OCI-LY1 (cell line): Measurements from ENCODE around the gene WHRN.

Source experiments
- H2AFZ ChIP-seq: fragments of 200-600 bp; sonication (generic), shearing (Covaris generic); 2 replicates; pipeline ENCODE4 v1.6.0; 2014; ENCODE audit warnings: antibody characterized with exemption, mild to moderate bottlenecking, low read length
- H3F3A ChIP-seq: fragments of 200-600 bp; sonication (generic), shearing (Covaris generic); 2 replicates; pipeline ENCODE4 v1.6.0; 2014; ENCODE audit warnings: mild to moderate bottlenecking, antibody characterized with exemption, low read length, moderate library complexity; ENCODE audit not compliant: insufficient read depth
- H3K27ac ChIP-seq: fragments of 200-600 bp; sonication (generic); 2 replicates; pipeline ENCODE4 v1.5.1; 2014; ENCODE audit warnings: low read length, mixed run types, mild to moderate bottlenecking, low read depth; ENCODE audit not compliant: poor library complexity, severe bottlenecking
- H3K27me3 ChIP-seq: fragments of 200-600 bp; sonication (generic); 2 replicates; pipeline ENCODE4 v1.6.0; 2014; ENCODE audit warnings: antibody characterized with exemption, mild to moderate bottlenecking, low read length, moderate library complexity; ENCODE audit not compliant: insufficient read depth
- H3K36me3 ChIP-seq: fragments of 200-600 bp; sonication (generic); 2 replicates; pipeline ENCODE4 v1.6.1; 2014; ENCODE audit warnings: mild to moderate bottlenecking, antibody characterized with exemption, low read length, moderate library complexity, mixed read lengths; ENCODE audit not compliant: insufficient read depth
- H3K4me1 ChIP-seq: fragments of 200-600 bp; sonication (generic); 2 replicates; pipeline ENCODE4 v1.5.1; 2014; ENCODE audit warnings: mild to moderate bottlenecking, low read length, moderate library complexity; ENCODE audit not compliant: insufficient read depth, severe bottlenecking
- H3K4me2 ChIP-seq: fragments of 200-600 bp; sonication (generic), shearing (Covaris generic); 2 replicates; pipeline ENCODE4 v1.6.1; 2014; ENCODE audit warnings: low read length
- H3K4me3 ChIP-seq: fragments of 200-600 bp; sonication (generic); 2 replicates; pipeline ENCODE4 v1.5.1; 2014; ENCODE audit warnings: low read length, low read depth, mild to moderate bottlenecking, mixed read lengths; ENCODE audit not compliant: poor library complexity, severe bottlenecking
- H3K79me2 ChIP-seq: fragments of 200-600 bp; shearing (Covaris generic); 2 replicates; pipeline ENCODE4 v1.6.1; 2016; ENCODE audit warnings: mixed run types, low read length, mixed read lengths; ENCODE audit not compliant: insufficient read depth
- H3K9ac ChIP-seq: fragments of 200-600 bp; sonication (generic), shearing (Covaris generic); 2 replicates; pipeline ENCODE4 v1.6.1; 2014; ENCODE audit warnings: mild to moderate bottlenecking, low read length, mixed read lengths
- H3K9me2 ChIP-seq: fragments of 200-600 bp; sonication (generic), shearing (Covaris generic); 2 replicates; pipeline ENCODE4 v1.6.1; 2014; ENCODE audit warnings: low read depth, mild to moderate bottlenecking, low read length, mixed read lengths
- H3K9me3 ChIP-seq: fragments of 200-600 bp; shearing (Covaris generic); 2 replicates; pipeline ENCODE4 v1.6.1; 2014; ENCODE audit warnings: low read length, mixed read lengths
- H4K20me1 ChIP-seq: fragments of 200-600 bp; sonication (generic), shearing (Covaris generic); 2 replicates; pipeline ENCODE4 v1.6.0; 2016; ENCODE audit warnings: mild to moderate bottlenecking, low read length; ENCODE audit not compliant: insufficient read depth
- CTCF ChIP-seq: fragments of 200-600 bp; sonication (generic), shearing (Covaris generic); IDR thresholded peaks from 2 replicates; pipeline ENCODE4 v1.5.1; 2017; ENCODE audit warnings: mild to moderate bottlenecking, antibody characterized with exemption, low read length, moderate library complexity, mixed read lengths
- EZH2 ChIP-seq: fragments of 200-600 bp; sonication (generic), shearing (Covaris generic); IDR thresholded peaks from 2 replicates; pipeline ENCODE4 v1.8.0; 2017; ENCODE audit warnings: borderline replicate concordance, mixed run types, mild to moderate bottlenecking, antibody characterized with exemption, low read length, moderate library complexity, mixed read lengths

Gene WHRN

GRCh38 chr9:114516913-114517312 is 11.6 kb upstream of the WHRN start:
- H2AFZ ChIP-seq = no peak overlapping the region
- H3K4me1 ChIP-seq = no peaks in the 10 kb centered on the region
- H3K9me3 ChIP-seq = no peaks in the 10 kb centered on the region
- H3K9ac ChIP-seq = no peak overlapping the region
- no peak overlapping the region for H3K4me2 ChIP-seq
- no peaks in the 10 kb centered on the region for H3K36me3 ChIP-seq
- no peak overlapping the region for H3K4me3 ChIP-seq
- H3K27me3 ChIP-seq = peaks cover 6% of the 10 kb centered on the region; the same call in 1 of the 2 replicates
- H4K20me1 ChIP-seq = no peaks in the 10 kb centered on the region
- TF ChIP-seq CTCF = no peak
- no peak for TF ChIP-seq EZH2
- no peak overlapping the region for H3K27ac ChIP-seq
- H3K79me2 ChIP-seq = no peaks in the 10 kb centered on the region
- H3K9me2 ChIP-seq = no peaks in the 10 kb centered on the region
- H3F3A ChIP-seq = no peaks in the 10 kb centered on the region

GRCh38 chr9:114515528-114515927 is 10.3 kb upstream of the WHRN start:
- Histone ChIP-seq H3K9me2 (no peaks in the 10 kb centered on the region), H3K79me2 (no peaks in the 10 kb centered on the region), H3K4me2 (no peak overlapping the region), H2AFZ (no peak overlapping the region), H3K9ac (no peak overlapping the region), H3F3A (no peaks in the 10 kb centered on the region), H3K36me3 (no peaks in the 10 kb centered on the region), H3K27ac (no peak overlapping the region), H3K27me3 (peaks cover 6% of the 10 kb centered on the region; the same call in 1 of the 2 replicates), H4K20me1 (no peaks in the 10 kb centered on the region), H3K9me3 (no peaks in the 10 kb centered on the region), H3K4me1 (no peaks in the 10 kb centered on the region), H3K4me3 (no peak overlapping the region)
- TF ChIP-seq CTCF (no peak), EZH2 (no peak)

GRCh38 chr9:114513959-114514267 is 8.6 kb upstream of the WHRN start:
- Histone ChIP-seq H3K4me1 (no peaks in the 10 kb centered on the region), H2AFZ (no peak overlapping the region), H3K4me2 (no peak overlapping the region), H3K27me3 (peaks cover 6% of the 10 kb centered on the region; the same call in 1 of the 2 replicates), H3K9ac (no peak overlapping the region), H4K20me1 (no peaks in the 10 kb centered on the region), H3K9me2 (no peaks in the 10 kb centered on the region), H3F3A (no peaks in the 10 kb centered on the region), H3K4me3 (no peak overlapping the region), H3K79me2 (no peaks in the 10 kb centered on the region), H3K9me3 (no peaks in the 10 kb centered on the region), H3K36me3 (no peaks in the 10 kb centered on the region), H3K27ac (no peak overlapping the region)
- TF ChIP-seq CTCF = no peak
- no peak for TF ChIP-seq EZH2
